Spleen (tissue), 11 donors: ENCODE data around the gene NRXN2. TPM values are rescaled to one million over a fixed set of nuclear protein-coding genes. Genes with fewer than 3 reads are reported as not detected.
"Not testable (repeated sequence)": the region's sequence is repeated elsewhere in the genome, so short reads cannot be mapped to it uniquely, and the experiment has no call there.

Experiments used
- DNase-seq: peaks from one replicate; pipeline ENCODE4 v3.0.0-alpha.2; 2020
- H3K27ac ChIP-seq, 8 donors: fragments of 200-600 bp; sonication (generic) in 7 of 8; 1 replicate in 4 of 8; 2 replicates in 4 of 8; pipeline versions ENCODE4 v1.5.0 to v1.8.0; 2016 to 2021; ENCODE audit warnings: inconsistent platforms in 4 of 8, mild to moderate bottlenecking in 4 of 8, moderate library complexity in 1 of 8
- H3K27me3 ChIP-seq, 7 donors: fragments of 200-600 bp; sonication (generic) in 6 of 7; replicated peaks in 1 of 7; 1 replicate in 4 of 7; 2 replicates in 3 of 7; pipeline versions ENCODE4 v1.5.0 to v1.8.0; 2016 to 2021; ENCODE audit warnings: inconsistent platforms in 3 of 7, mild to moderate bottlenecking in 1 of 7
- H3K36me3 ChIP-seq, 6 donors: fragments of 200-600 bp; sonication (generic) in 5 of 6; 1 replicate in 4 of 6; 2 replicates in 2 of 6; pipeline versions ENCODE4 v1.5.0 to v1.8.0; 2016 to 2021; ENCODE audit warnings: inconsistent platforms in 2 of 6
- H3K4me1 ChIP-seq, 6 donors: fragments of 200-600 bp; sonication (generic) in 5 of 6; 1 replicate in 3 of 6; 2 replicates in 3 of 6; pipeline versions ENCODE4 v1.5.0 to v1.8.0; 2016 to 2021; ENCODE audit warnings: inconsistent platforms in 3 of 6
- H3K4me3 ChIP-seq, 8 donors: fragments of 200-600 bp; sonication (generic) in 7 of 8; 1 replicate in 4 of 8; 2 replicates in 4 of 8; pipeline versions ENCODE4 v1.5.0 to v1.8.0; 2016 to 2021; ENCODE audit warnings: inconsistent platforms in 4 of 8, mild to moderate bottlenecking in 4 of 8, moderate library complexity in 2 of 8
- H3K9me3 ChIP-seq, 8 donors: fragments of 200-600 bp; sonication (generic) in 7 of 8; 1 replicate in 4 of 8; 2 replicates in 4 of 8; pipeline versions ENCODE4 v1.5.0 to v1.8.0; 2016 to 2021; ENCODE audit warnings: inconsistent platforms in 4 of 8
- POLR2A ChIP-seq, 3 donors: fragments of 450-650 bp; IDR thresholded peaks; one replicate each; pipeline ENCODE4 v1.5.1; 2017; ENCODE audit warnings: antibody characterized with exemption in 3 of 3, mild to moderate bottlenecking in 1 of 3
- POLR2AphosphoS5 ChIP-seq, 3 donors: sonication (generic); formaldehyde crosslinking; IDR thresholded peaks; one replicate each; pipeline ENCODE4 v1.5.1; 2017; ENCODE audit warnings: antibody characterized with exemption in 3 of 3
- WGBS, 5 donors: extraction: QIAGEN DNeasy Blood & Tissue Kit in 3 of 5; methylation state at CpG; one replicate each; pipeline versions ENCODE4 v1.1.5 to v1.1.7; 2013 to 2018; 5-methylcytosine and 5-hydroxymethylcytosine counted together
- intact Hi-C: fragments of 100-400 bp; cut with DNase I; formaldehyde crosslinking; loops from one replicate; pipeline ENCODE4 v1.15.0; 2023; ENCODE audit warnings: low total_unique reads
- polyA plus RNA-seq, 3 donors: library from polyadenylated mRNA; stranded (reverse); fragments of 200-250 nt; gene quantifications; one replicate each; pipeline ENCODE4 v1.2.1, GENCODE V29; 2013
- total RNA-seq, 7 donors: library from RNA; depleted of rRNA in 3 of 7; stranded (reverse); fragments of >200 nt in 3 of 7; fragmentation: NEBNext Ultra II Directional in 4 of 7; extraction: Animal tissue kit (Norgen Biotek cat#: 25700) in 4 of 7; gene quantifications; one replicate each; pipeline versions ENCODE4 v1.1.0 to v1.2.1, GENCODE V29; 2016 to 2021
- TF ChIP-seq, protein P1 (sequence below), 11 experiments: fragments of 200-600 bp in 7 of 11; fragments of 450-650 bp in 4 of 11; sonication (generic) in 4 of 11; IDR thresholded peaks in 8 of 11; conservative IDR thresholded peaks in 3 of 11; 1 replicate in 7 of 11; 2 replicates in 4 of 11; pipeline versions ENCODE4 v1.4.0 to v1.8.0; 2016 to 2021; ENCODE audit warnings: antibody characterized with exemption in 11 of 11, inconsistent platforms in 4 of 11, mild to moderate bottlenecking in 1 of 11
- donor health status: healthy with polysubstance abuse.
- donor health status: DM: no; HTN: no; CAD: no; lungs with moderate emphysema.
- donor health status: DM: no; HTN: no; CAD: no.
- donor health status: Bipolar disorder and iron deficiency.
- donor health status: healthy.
- donor health status: DM: no; HTN: no; CAD: no.
- donor health status: DM: yes; HTN: yes; CAD: no.

NRXN2 gene
- total and polyA plus RNA-seq, 10 donors, result 0.59 to 12.9 (median 3.0) TPM

DNA sequence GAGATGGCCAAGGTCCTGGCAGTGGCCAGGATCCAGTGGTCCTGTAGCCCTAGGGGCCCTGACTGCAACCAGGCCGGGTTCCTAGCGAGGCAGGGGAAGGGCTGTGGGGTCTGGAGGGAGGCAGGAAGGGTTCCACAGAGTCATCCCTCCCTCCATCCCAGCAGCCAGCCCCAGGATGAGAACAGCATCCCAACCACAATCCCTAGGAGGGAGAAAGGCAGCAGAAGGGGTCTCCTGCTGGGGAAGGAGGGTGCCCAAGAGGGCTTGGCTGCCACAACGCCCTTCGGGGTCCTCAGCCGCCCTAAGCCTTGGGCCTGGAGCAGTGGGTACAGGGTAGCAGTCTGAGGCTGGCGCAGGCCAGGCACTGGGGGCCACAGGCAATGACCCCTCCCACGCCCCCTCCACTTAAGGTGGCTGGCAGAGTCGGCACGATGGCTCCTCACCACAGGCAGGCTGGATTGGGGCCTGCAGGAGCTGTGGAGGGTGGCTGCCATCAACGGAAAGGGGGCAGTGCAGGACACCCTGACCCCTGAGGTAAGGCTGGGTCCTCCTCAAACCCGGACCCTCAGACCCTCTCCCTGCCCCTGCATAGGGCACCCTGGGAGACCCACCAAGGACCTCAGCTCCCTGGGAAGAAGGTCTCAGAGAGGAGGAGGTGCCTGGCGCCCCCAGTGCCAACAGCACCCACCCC is 124.7 kb downstream of the NRXN2 start:
- Histone ChIP-seq H3K9me3 (no peaks in the 10 kb centered on the region), H3K4me1 (no peaks in the 10 kb centered on the region), H3K27me3 (no peaks in the 10 kb centered on the region), H3K27ac (no peak overlapping the region), H3K4me3 (no peak overlapping the region), H3K36me3 (no peaks in the 10 kb centered on the region)
- TF ChIP-seq POLR2AphosphoS5 (IDR thresholded peaks at IDR 0.05) (no peak), POLR2A (IDR thresholded peaks at IDR 0.05) (no peak)
- TF ChIP-seq, protein P1, sequence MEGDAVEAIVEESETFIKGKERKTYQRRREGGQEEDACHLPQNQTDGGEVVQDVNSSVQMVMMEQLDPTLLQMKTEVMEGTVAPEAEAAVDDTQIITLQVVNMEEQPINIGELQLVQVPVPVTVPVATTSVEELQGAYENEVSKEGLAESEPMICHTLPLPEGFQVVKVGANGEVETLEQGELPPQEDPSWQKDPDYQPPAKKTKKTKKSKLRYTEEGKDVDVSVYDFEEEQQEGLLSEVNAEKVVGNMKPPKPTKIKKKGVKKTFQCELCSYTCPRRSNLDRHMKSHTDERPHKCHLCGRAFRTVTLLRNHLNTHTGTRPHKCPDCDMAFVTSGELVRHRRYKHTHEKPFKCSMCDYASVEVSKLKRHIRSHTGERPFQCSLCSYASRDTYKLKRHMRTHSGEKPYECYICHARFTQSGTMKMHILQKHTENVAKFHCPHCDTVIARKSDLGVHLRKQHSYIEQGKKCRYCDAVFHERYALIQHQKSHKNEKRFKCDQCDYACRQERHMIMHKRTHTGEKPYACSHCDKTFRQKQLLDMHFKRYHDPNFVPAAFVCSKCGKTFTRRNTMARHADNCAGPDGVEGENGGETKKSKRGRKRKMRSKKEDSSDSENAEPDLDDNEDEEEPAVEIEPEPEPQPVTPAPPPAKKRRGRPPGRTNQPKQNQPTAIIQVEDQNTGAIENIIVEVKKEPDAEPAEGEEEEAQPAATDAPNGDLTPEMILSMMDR (IDR thresholded peaks at IDR 0.05 in 8 of 11, conservative IDR thresholded peaks at IDR 0.05 in 3 of 11), result no peak
- peak; percentile 42 for DNase-seq
- intact Hi-C loops, result no loop called here
- 82 to 92% (median 85%) methylated on average over 10 to 12 of the region's 12 CpGs for WGBS, 5 donors

DNA sequence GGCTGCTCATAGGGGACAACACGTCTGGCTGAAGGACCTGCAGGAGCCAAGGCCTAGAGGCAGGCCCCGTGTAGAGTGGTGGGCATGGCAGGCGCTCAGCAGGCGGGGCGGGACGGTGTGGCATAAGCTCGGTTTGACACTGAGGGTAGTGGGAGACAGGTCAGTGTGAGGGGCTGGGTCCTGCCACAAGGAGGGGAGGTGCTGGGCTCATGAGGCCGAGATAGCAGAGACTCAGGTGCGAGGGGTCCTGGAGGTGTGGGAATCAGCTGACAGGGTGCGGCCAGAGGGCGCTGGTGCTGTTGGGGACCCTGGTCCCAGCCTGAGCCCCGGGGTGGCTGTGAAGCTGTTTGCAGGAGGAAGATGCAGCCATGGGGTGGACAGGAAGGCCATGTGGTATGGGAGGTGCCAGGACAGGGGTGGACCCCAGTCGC is 125.3 kb downstream of the NRXN2 start:
- intact Hi-C loops, result no loop called here
- no peak overlapping the region for H3K27ac ChIP-seq
- no peak overlapping the region for H3K4me3 ChIP-seq
- no peaks in the 10 kb centered on the region for H3K36me3 ChIP-seq
- WGBS, 5 donors, result 82 to 93% (median 88%) methylated on average over 10 to 13 of the region's 13 CpGs
- peak; percentile 49 for DNase-seq
- TF ChIP-seq POLR2A (IDR thresholded peaks at IDR 0.05) (no peak), POLR2AphosphoS5 (IDR thresholded peaks at IDR 0.05) (no peak)
- TF ChIP-seq, protein P1 (IDR thresholded peaks at IDR 0.05 in 8 of 11, conservative IDR thresholded peaks at IDR 0.05 in 3 of 11), result no peak
- H3K27me3 ChIP-seq, result no peaks in the 10 kb centered on the region
- no peaks in the 10 kb centered on the region for H3K9me3 ChIP-seq
- no peaks in the 10 kb centered on the region for H3K4me1 ChIP-seq

DNA sequence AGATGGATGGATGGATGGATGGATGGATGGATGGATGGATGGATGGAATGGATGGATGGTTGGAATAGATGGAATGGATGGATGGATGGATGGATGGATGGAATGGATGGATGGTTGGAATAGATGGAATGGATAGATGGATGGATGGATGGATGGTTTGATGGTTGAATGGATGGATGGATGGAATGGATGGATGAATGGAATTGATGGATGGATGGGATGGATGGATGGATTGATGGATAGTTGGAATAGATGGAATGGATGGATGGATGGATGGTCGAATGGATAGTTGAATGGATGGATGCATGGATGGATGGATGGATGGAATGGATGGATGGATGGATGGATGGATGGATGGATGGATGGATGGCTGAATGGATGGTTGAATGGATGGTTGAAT is 127.1 kb downstream of the NRXN2 start:
- WGBS, 5 donors, result 62 to 79% (median 66%) methylated on average over 1 of the region's 1 CpG
- intact Hi-C loops, H3K9me3 ChIP-seq: not testable (repeated sequence)

DNA sequence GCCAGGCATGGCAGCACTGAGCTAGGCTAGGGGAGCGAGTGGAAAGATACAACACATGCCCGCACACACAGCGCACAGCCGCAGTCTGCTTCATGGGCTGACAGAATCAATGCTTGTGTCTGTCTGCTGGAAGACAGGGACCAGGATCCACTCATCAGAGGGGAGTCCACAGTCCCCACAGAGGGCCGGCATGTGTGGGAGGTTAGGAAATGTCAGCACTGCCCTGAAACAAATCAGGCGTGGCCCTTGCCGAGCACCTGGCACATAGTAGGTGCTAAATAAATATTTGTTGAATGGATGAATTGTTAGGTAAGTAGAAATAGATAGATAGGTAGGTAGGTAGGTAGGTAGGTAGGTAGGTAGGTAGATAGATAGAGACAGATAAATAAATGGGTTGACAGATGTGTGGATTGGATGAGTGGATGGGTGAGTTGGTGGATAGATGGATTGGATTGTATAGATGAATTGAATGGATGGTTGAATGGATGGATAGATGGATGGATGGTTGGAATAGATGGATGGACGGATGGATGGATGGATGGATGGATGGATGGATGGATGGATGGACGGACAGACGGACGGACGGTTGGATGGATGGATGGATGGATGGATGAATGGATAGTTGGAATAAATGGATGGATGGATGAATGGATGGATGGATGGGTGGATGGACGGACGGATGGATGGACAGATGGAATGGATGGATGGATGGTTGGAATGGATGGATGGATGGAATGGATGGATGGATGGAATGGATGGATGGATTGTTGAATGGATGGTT is 128.6 kb downstream of the NRXN2 start:
- no peaks in the 10 kb centered on the region for H3K27me3 ChIP-seq
- H3K4me3 ChIP-seq, result no peak overlapping the region
- WGBS, 5 donors, result 87 to 95% (median 91%) methylated on average over 14 of the region's 14 CpGs
- H3K36me3 ChIP-seq, result no peaks in the 10 kb centered on the region
- no peaks in the 10 kb centered on the region for H3K4me1 ChIP-seq
- DNase-seq, result peak; percentile 15
- TF ChIP-seq POLR2AphosphoS5 (IDR thresholded peaks at IDR 0.05) (no peak), POLR2A (IDR thresholded peaks at IDR 0.05) (no peak)
- TF ChIP-seq, protein P1 (IDR thresholded peaks at IDR 0.05 in 8 of 11, conservative IDR thresholded peaks at IDR 0.05 in 3 of 11), result no peak
- intact Hi-C loops, result no loop called here
- H3K27ac ChIP-seq, result no peak overlapping the region
- peaks cover 0 to 3% (median under 1%) of the 10 kb centered on the region in 8 donors for H3K9me3 ChIP-seq

More for the DNA sequence above, 127.1 kb downstream of the NRXN2 start:
- H3K27me3 ChIP-seq, DNase-seq, H3K4me1 ChIP-seq, H3K27ac ChIP-seq, H3K36me3 ChIP-seq, H3K4me3 ChIP-seq: not testable (repeated sequence)
